Epidermal melanocyte (primary cell): ENCODE measurements around the gene ELMO2.
A peak's percentile ranks its signal among the peaks of the same experiment; 100 is the strongest.

Experiments used
- DNase-seq: peaks from one replicate; pipeline ENCODE4 v3.0.0; 2011; ENCODE audit warnings: low spot score; ENCODE audit not compliant: insufficient read length

Gene ELMO2

GRCh38 chr20:46406200-46406985, at the start of gene ELMO2:
ELMO2 (minus strand) TSS chr20:46406615; CDS start chr20:46394482, 12,133 bp downstream.
- DNase-seq: peak; percentile 98

- DNase-seq: no peak
Observed at GRCh38 chr20:46455729-46456128, 49.3 kb upstream of the ELMO2 start.

GRCh38 chr20:46446851-46447250, 40.4 kb upstream of the ELMO2 start:
- DNase-seq: no peak

GRCh38 chr20:46439837-46440236, 33.4 kb upstream of the ELMO2 start:
- no peak for DNase-seq

- peak; percentile 76 for DNase-seq
Observed at GRCh38 chr20:46438156-46438750, 31.8 kb upstream of the ELMO2 start.

GRCh38 chr20:46435146-46435545, 28.7 kb upstream of the ELMO2 start:
- no peak for DNase-seq

GRCh38 chr20:46434597-46434996, 28.2 kb upstream of the ELMO2 start:
- no peak for DNase-seq

- no peak for DNase-seq
Observed at GRCh38 chr20:46433051-46433450, 26.6 kb upstream of the ELMO2 start.

GRCh38 chr20:46430921-46431712, 24.7 kb upstream of the ELMO2 start:
- DNase-seq: no peak

GRCh38 chr20:46427384-46427783, 21.0 kb upstream of the ELMO2 start:
- no peak for DNase-seq

- no peak for DNase-seq
Observed at GRCh38 chr20:46423882-46424482, 17.6 kb upstream of the ELMO2 start.

- DNase-seq: no peak
Observed at GRCh38 chr20:46423342-46423741, 16.9 kb upstream of the ELMO2 start.

- DNase-seq: no peak
Observed at GRCh38 chr20:46420878-46421277, 14.5 kb upstream of the ELMO2 start.

GRCh38 chr20:46419882-46420281, 13.5 kb upstream of the ELMO2 start:
- no peak for DNase-seq

- no peak for DNase-seq
Observed at GRCh38 chr20:46416839-46417238, 10.4 kb upstream of the ELMO2 start.

- DNase-seq: no peak
Observed at GRCh38 chr20:46416421-46416820, 10.0 kb upstream of the ELMO2 start.

GRCh38 chr20:46415773-46416172, 9.4 kb upstream of the ELMO2 start:
- no peak for DNase-seq

- DNase-seq: no peak
Observed at GRCh38 chr20:46414608-46415007, 8.2 kb upstream of the ELMO2 start.

- DNase-seq: no peak
Observed at GRCh38 chr20:46411637-46412036, 5.2 kb upstream of the ELMO2 start.

GRCh38 chr20:46408281-46408731, 1.9 kb upstream of the ELMO2 start:
- no peak for DNase-seq

GRCh38 chr20:46407671-46407996, 1.2 kb upstream of the ELMO2 start:
- no peak for DNase-seq
